Measurements from ENCODE around the gene SELENOO. TPM values are rescaled to one million over a fixed set of nuclear protein-coding genes. Genes with fewer than 3 reads are reported as not detected.

The SELENOO gene
- total and polyA plus RNA-seq, 2 of the 13 experiments (the other 11 are each of a cell fraction or from before 2014, with no cell fraction given): 14.4 to 19.0 TPM

DNA sequence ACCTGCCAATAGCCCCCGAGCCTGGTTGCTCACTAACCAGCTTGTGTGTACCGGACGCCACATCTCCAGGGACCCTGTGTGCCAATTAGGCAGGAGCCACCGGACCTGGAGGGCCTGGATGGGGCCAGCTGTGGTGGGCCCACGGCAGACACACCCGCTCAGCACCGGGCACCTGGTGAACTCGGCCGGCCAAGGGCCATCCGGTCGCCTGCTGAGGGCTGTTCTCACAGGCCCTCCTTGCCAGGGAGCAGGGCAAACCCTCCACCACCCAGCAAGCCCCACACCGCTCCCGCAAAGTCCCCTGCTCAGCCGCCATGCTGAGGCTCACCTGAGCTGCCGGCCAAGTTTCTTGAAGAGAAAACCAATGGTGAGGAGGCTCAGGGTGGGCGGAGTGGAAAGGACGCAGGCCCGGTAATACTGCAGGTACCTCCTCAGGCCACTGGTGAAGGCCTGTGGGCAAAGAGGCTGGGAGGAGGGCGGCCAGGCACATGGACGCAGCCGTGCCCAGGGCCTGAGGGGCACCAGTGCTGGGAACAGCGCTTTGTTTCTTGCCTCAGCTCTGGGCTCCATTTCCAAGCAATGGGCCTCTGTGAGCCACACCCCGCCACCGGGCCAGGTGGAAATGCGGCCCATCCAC is 26.9 kb downstream of the SELENOO start (continued):
- TF ChIP-seq ZFP91 (CRISPR knock-in tag; IDR thresholded peaks at IDR 0.05; ENCODE audit: borderline replicate concordance) (no peak), AGO1 (IDR thresholded peaks at IDR 0.05; ENCODE audit: low read depth, low read length, poor library complexity, severe bottlenecking) (no peak), ZNF33B (CRISPR knock-in tag; IDR thresholded peaks at IDR 0.05) (no peak), PRDM15 (CRISPR knock-in tag; IDR thresholded peaks at IDR 0.05) (no peak), HOXA7 (CRISPR knock-in tag; IDR thresholded peaks at IDR 0.05) (no peak), SP2 (CRISPR knock-in tag; IDR thresholded peaks at IDR 0.05) (no peak)
- TF ChIP-seq, protein P1, sequence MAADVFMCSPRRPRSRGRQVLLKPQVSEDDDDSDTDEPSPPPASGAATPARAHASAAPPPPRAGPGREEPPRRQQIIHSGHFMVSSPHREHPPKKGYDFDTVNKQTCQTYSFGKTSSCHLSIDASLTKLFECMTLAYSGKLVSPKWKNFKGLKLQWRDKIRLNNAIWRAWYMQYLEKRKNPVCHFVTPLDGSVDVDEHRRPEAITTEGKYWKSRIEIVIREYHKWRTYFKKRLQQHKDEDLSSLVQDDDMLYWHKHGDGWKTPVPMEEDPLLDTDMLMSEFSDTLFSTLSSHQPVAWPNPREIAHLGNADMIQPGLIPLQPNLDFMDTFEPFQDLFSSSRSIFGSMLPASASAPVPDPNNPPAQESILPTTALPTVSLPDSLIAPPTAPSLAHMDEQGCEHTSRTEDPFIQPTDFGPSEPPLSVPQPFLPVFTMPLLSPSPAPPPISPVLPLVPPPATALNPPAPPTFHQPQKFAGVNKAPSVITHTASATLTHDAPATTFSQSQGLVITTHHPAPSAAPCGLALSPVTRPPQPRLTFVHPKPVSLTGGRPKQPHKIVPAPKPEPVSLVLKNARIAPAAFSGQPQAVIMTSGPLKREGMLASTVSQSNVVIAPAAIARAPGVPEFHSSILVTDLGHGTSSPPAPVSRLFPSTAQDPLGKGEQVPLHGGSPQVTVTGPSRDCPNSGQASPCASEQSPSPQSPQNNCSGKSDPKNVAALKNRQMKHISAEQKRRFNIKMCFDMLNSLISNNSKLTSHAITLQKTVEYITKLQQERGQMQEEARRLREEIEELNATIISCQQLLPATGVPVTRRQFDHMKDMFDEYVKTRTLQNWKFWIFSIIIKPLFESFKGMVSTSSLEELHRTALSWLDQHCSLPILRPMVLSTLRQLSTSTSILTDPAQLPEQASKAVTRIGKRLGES (CRISPR knock-in tag; IDR thresholded peaks at IDR 0.05; ENCODE audit: borderline replicate concordance): no peak

All from HepG2 (cell line).